Activated B cell treated with CpG ODN at 0.5 μM for 24 hours (primary cell): ENCODE results near the gene POU2AF3. TPM values are rescaled to one million over a fixed set of nuclear protein-coding genes. Genes with fewer than 3 reads are reported as not detected.
A peak's percentile ranks its signal among the peaks of the same experiment; 100 is the strongest.

Experiments
- ATAC-seq: fragments of 200-7000 bp; cut with Tn5 transposase; one replicate; pipeline ENCODE4 v1.10.0; 2021; ENCODE audit warnings: low read depth, mild to moderate bottlenecking, moderate library complexity
- CTCF ChIA-PET: fragments of 350-600 bp; sonication (Branson Sonifier 250); formaldehyde crosslinking; loops from one replicate; lab custom pipeline; 2021; ENCODE audit warnings: antibody characterized with exemption; lab: Charles Lee
- POLR2A ChIA-PET: fragments of 350-600 bp; sonication (Branson Sonifier 250); formaldehyde crosslinking; loops from one replicate; lab custom pipeline; 2021; ENCODE audit warnings: antibody characterized with exemption; lab: Charles Lee
- DNase-seq: peaks from one replicate; pipeline ENCODE4 v3.0.0; 2022
- H3K27ac Mint-ChIP-seq: one replicate; pipeline ENCODE4 v1.8.0; 2020; ENCODE audit warnings: mixed read lengths
- H3K27me3 Mint-ChIP-seq: one replicate; pipeline ENCODE4 v1.8.0; 2021; ENCODE audit warnings: mixed read lengths
- H3K36me3 Mint-ChIP-seq: one replicate; pipeline ENCODE4 v1.8.0; 2021; ENCODE audit warnings: low read depth, mixed read lengths
- H3K4me1 Mint-ChIP-seq: one replicate; pipeline ENCODE4 v1.8.0; 2021; ENCODE audit warnings: mixed read lengths
- H3K4me3 Mint-ChIP-seq: one replicate; pipeline ENCODE4 v1.8.0; 2020; ENCODE audit warnings: mild to moderate bottlenecking, mixed read lengths
- H3K9me3 Mint-ChIP-seq: one replicate; pipeline ENCODE4 v1.8.0; 2020; ENCODE audit warnings: mixed read lengths
- CTCF ChIP-seq: fragments of 200-600 bp; IDR thresholded peaks from one replicate; pipeline ENCODE4 v1.8.0; 2022; ENCODE audit warnings: antibody characterized with exemption, mild to moderate bottlenecking
- intact Hi-C: fragments of 100-400 bp; cut with micrococcal nuclease; formaldehyde crosslinking; loops from one replicate; pipeline ENCODE4 v1.15.1; 2024
- total RNA-seq: library from RNA; stranded (reverse); gene quantifications from 2 replicates; pipeline ENCODE4 v1.2.3, GENCODE V29; 2022

The POU2AF3 gene
- total RNA-seq, 1 donor from 2014 or later = 0.82 TPM

GRCh38 chr11:111355101-111355500 lies 56.8 kb downstream of the POU2AF3 start:
- peaks cover 49% of the 10 kb centered on the region for H3K4me1 Mint-ChIP-seq
- H3K27ac Mint-ChIP-seq = peak overlapping the region; percentile 84
- peaks cover 41% of the 10 kb centered on the region for H3K36me3 Mint-ChIP-seq
- no peaks in the 10 kb centered on the region for H3K27me3 Mint-ChIP-seq
- no peak for DNase-seq
- intact Hi-C loops = no loop called here
- ChIA-PET POLR2A (interaction anchor here (1.1 to 2.4 kb wide), 2 partner anchors 9 to 12 kb away, joined by 3 to 11 read pairs; no protein-coding TSS in a partner anchor), CTCF (interaction anchor here (0.7 to 3.3 kb wide), 5 partner anchors 9 to 74 kb away, joined by 3 to 15 read pairs (median 4); no protein-coding TSS in a partner anchor)
- TF ChIP-seq CTCF = no peak
- no peak for ATAC-seq
- H3K4me3 Mint-ChIP-seq = no peak overlapping the region
- H3K9me3 Mint-ChIP-seq = no peaks in the 10 kb centered on the region

GRCh38 chr11:111355956-111356659 lies 57.8 kb downstream of the POU2AF3 start:
- Mint-ChIP-seq H3K9me3 (no peaks in the 10 kb centered on the region), H3K27me3 (no peaks in the 10 kb centered on the region), H3K4me3 (no peak overlapping the region), H3K36me3 (peaks cover 44% of the 10 kb centered on the region), H3K4me1 (peaks cover 40% of the 10 kb centered on the region), H3K27ac (peak overlapping the region; percentile 84)
- CTCF ChIA-PET = interaction anchor here (1.2 to 8.8 kb wide), 4 partner anchors 65 to 73 kb away, joined by 4 to 144 read pairs (median 10); no protein-coding TSS in a partner anchor
- POLR2A ChIA-PET = interaction anchor here (1.1 to 2.4 kb wide), 3 partner anchors 8 to 22 kb away, joined by 3 to 11 read pairs (median 3); no protein-coding TSS in a partner anchor
- DNase-seq (no peak), ATAC-seq (no peak)
- intact Hi-C loops = no loop called here
- no peak for TF ChIP-seq CTCF

GRCh38 chr11:111356660-111357048 lies 58.3 kb downstream of the POU2AF3 start:
- ChIA-PET CTCF (interaction anchor here (0.8 to 8.8 kb wide), 3 partner anchors 64 to 72 kb away, joined by 4 to 144 read pairs (median 4); no protein-coding TSS in a partner anchor), POLR2A (interaction anchor here (0.9 to 2.4 kb wide), 4 partner anchors 10 to 23 kb away, joined by 3 to 11 read pairs (median 6); partner anchors contain the start of gene POU2AF1)
- H3K4me3 Mint-ChIP-seq = no peak overlapping the region
- no peaks in the 10 kb centered on the region for H3K9me3 Mint-ChIP-seq
- intact Hi-C loops = no loop called here
- ATAC-seq (no peak), DNase-seq (no peak)
- no peak for TF ChIP-seq CTCF
- H3K36me3 Mint-ChIP-seq = peaks cover 44% of the 10 kb centered on the region
- H3K27ac Mint-ChIP-seq = no peak overlapping the region
- H3K4me1 Mint-ChIP-seq = peaks cover 35% of the 10 kb centered on the region
- H3K27me3 Mint-ChIP-seq = no peaks in the 10 kb centered on the region

- Mint-ChIP-seq H3K4me1 (peaks cover 35% of the 10 kb centered on the region), H3K36me3 (peaks cover 44% of the 10 kb centered on the region), H3K27me3 (no peaks in the 10 kb centered on the region), H3K9me3 (no peaks in the 10 kb centered on the region), H3K27ac (no peak overlapping the region), H3K4me3 (no peak overlapping the region)
- ATAC-seq (no peak), DNase-seq (no peak)
- CTCF ChIA-PET = interaction anchor here (0.8 to 8.8 kb wide), 5 partner anchors 55 to 74 kb away, joined by 4 to 144 read pairs (median 6); no protein-coding TSS in a partner anchor
- POLR2A ChIA-PET = interaction anchor here (0.7 to 8.1 kb wide), 8 partner anchors 10 to 89 kb away, joined by 3 to 95 read pairs (median 6); partner anchors contain the start of gene POU2AF1
- intact Hi-C loops = loop anchor here (2.0 kb wide), 1 partner anchor 75 kb away; no protein-coding TSS in a partner anchor
- no peak for TF ChIP-seq CTCF
Observed at GRCh38 chr11:111357150-111358037, 59.0 kb downstream of the POU2AF3 start.

Other genes with a start within 250 kb of the POU2AF3 start
- gene POU2AF2, start 52.8 kb upstream of the POU2AF3 start, total RNA-seq = not detected in 2 replicates
- gene POU2AF1, start 80.7 kb downstream of the POU2AF3 start, total RNA-seq = 141 and 155 TPM in 2 replicates
- gene BTG4, start 213.8 kb downstream of the POU2AF3 start, total RNA-seq = not detected in 2 replicates
- gene HOATZ, start 216.2 kb downstream of the POU2AF3 start, total RNA-seq = not detected in 2 replicates
- not detected in 2 replicates for gene LAYN, start 242.2 kb downstream of the POU2AF3 start, total RNA-seq